PC-9 (cell line): ENCODE results near the gene ZBTB49.

Experiments used
- EZH2 ChIP-seq: fragments of 200-600 bp; sonication (generic); IDR thresholded peaks from 2 replicates; pipeline ENCODE4 v1.8.0; 2017; ENCODE audit warnings: antibody characterized with exemption, low read depth
- TF ChIP-seq, protein P1 (sequence below): fragments of 200-600 bp; sonication (generic); conservative IDR thresholded peaks from 2 replicates; pipeline ENCODE4 v1.6.1; 2017; ENCODE audit warnings: mixed run types, antibody characterized with exemption, mild to moderate bottlenecking, moderate library complexity

DNA sequence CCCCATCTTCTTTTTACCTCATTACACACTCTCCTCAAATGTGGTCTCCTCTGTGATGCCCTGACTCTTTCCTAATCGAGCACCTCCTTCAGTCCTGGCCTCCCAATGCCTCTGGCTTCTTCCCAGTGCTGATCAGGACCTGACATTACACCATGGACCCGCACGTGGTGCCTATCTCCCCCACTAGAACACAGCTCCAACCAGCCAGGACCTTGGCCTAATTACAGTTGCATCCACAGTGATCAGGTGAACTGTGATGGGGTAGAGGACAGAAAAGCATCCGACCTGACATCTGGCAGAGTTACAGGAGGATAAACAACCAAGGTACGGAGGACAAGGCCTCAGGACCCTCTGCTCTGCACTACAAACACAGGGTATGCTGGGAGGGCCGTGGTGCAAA, 12.5 kb upstream of the ZBTB49 start:
- TF ChIP-seq, protein P1, sequence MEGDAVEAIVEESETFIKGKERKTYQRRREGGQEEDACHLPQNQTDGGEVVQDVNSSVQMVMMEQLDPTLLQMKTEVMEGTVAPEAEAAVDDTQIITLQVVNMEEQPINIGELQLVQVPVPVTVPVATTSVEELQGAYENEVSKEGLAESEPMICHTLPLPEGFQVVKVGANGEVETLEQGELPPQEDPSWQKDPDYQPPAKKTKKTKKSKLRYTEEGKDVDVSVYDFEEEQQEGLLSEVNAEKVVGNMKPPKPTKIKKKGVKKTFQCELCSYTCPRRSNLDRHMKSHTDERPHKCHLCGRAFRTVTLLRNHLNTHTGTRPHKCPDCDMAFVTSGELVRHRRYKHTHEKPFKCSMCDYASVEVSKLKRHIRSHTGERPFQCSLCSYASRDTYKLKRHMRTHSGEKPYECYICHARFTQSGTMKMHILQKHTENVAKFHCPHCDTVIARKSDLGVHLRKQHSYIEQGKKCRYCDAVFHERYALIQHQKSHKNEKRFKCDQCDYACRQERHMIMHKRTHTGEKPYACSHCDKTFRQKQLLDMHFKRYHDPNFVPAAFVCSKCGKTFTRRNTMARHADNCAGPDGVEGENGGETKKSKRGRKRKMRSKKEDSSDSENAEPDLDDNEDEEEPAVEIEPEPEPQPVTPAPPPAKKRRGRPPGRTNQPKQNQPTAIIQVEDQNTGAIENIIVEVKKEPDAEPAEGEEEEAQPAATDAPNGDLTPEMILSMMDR = no peak
- TF ChIP-seq EZH2 = no peak
